GM23338 (cell line): ENCODE data around the gene LBHD1. TPM values are rescaled to one million over a fixed set of nuclear protein-coding genes. Genes with fewer than 3 reads are reported as not detected.

Experiments used
- ATAC-seq: fragments of 200-7000 bp; cut with Tn5 transposase; 3 replicates; pipeline ENCODE4 v1.9.1; 2020
- DNase-seq: peaks from one replicate; pipeline ENCODE4 v3.0.0-alpha.2; 2015; ENCODE audit warnings: low spot score
- H2AFZ ChIP-seq: fragments of 200-600 bp; sonication (generic); 2 replicates; pipeline ENCODE4 v1.8.0; 2016; ENCODE audit warnings: antibody characterized with exemption, mild to moderate bottlenecking, moderate library complexity
- H3F3A ChIP-seq: fragments of 200-600 bp; sonication (generic); replicated peaks from 2 replicates; pipeline ENCODE4 v1.8.0; 2017; ENCODE audit warnings: antibody characterized with exemption, mixed run types, low read depth
- H3K27ac ChIP-seq: fragments of 200-600 bp; sonication (generic); 2 replicates; pipeline ENCODE4 v1.6.1; 2016; ENCODE audit warnings: low read depth
- H3K27me3 ChIP-seq: fragments of 200-600 bp; sonication (generic); 2 replicates; pipeline ENCODE4 v1.8.0; 2016; ENCODE audit warnings: mild to moderate bottlenecking, mixed run types, moderate library complexity; ENCODE audit not compliant: insufficient read depth
- H3K36me3 ChIP-seq: fragments of 200-600 bp; sonication (generic); 2 replicates; pipeline ENCODE4 v1.8.0; 2016; ENCODE audit warnings: mild to moderate bottlenecking; ENCODE audit not compliant: insufficient read depth
- H3K4me1 ChIP-seq: fragments of 200-600 bp; sonication (generic); 2 replicates; pipeline ENCODE4 v1.8.0; 2016; ENCODE audit warnings: mild to moderate bottlenecking, moderate library complexity; ENCODE audit not compliant: insufficient read depth
- H3K4me2 ChIP-seq: fragments of 200-600 bp; sonication (generic); 2 replicates; pipeline ENCODE4 v1.7.1; 2017; ENCODE audit warnings: mixed run types
- H3K4me3 ChIP-seq: fragments of 200-600 bp; sonication (generic); 2 replicates; pipeline ENCODE4 v1.6.1; 2016; ENCODE audit warnings: mixed run types
- H3K79me2 ChIP-seq: fragments of 200-600 bp; sonication (generic); replicated peaks from 2 replicates; pipeline ENCODE4 v1.8.0; 2017; ENCODE audit warnings: mild to moderate bottlenecking; ENCODE audit not compliant: insufficient read depth
- H3K9me2 ChIP-seq: fragments of 200-600 bp; sonication (generic); 2 replicates; pipeline ENCODE4 v1.8.0; 2017; ENCODE audit not compliant: insufficient read depth
- H4K20me1 ChIP-seq: fragments of 200-600 bp; sonication (generic); replicated peaks from 2 replicates; pipeline ENCODE4 v1.8.0; 2017; ENCODE audit warnings: mild to moderate bottlenecking; ENCODE audit not compliant: insufficient read depth
- H3K27ac Mint-ChIP-seq: 2 replicates; pipeline ENCODE4 v1.8.0; 2020; ENCODE audit warnings: inconsistent platforms, mild to moderate bottlenecking, moderate library complexity, mixed read lengths
- H3K27me3 Mint-ChIP-seq: 3 replicates; pipeline ENCODE4 v1.8.0; 2022; ENCODE audit warnings: low read depth, mild to moderate bottlenecking, moderate library complexity, mixed read lengths, inconsistent platforms; ENCODE audit not compliant: insufficient read depth, poor library complexity
- H3K36me3 Mint-ChIP-seq: 3 replicates; pipeline ENCODE4 v1.8.0; 2021; ENCODE audit warnings: low read depth, mild to moderate bottlenecking, inconsistent platforms, moderate library complexity, mixed read lengths
- H3K4me1 Mint-ChIP-seq: 3 replicates; pipeline ENCODE4 v1.8.0; 2020; ENCODE audit warnings: mild to moderate bottlenecking, inconsistent platforms, mixed read lengths
- H3K4me3 Mint-ChIP-seq: 3 replicates; pipeline ENCODE4 v1.8.0; 2021; ENCODE audit warnings: moderate library complexity, mild to moderate bottlenecking, inconsistent platforms, mixed read lengths
- H3K9me3 Mint-ChIP-seq: 3 replicates; pipeline ENCODE4 v1.8.0; 2020; ENCODE audit warnings: moderate library complexity, mild to moderate bottlenecking, inconsistent platforms, mixed read lengths
- CREB1 ChIP-seq: fragments of 250-450 bp; sonication (Bioruptor Pico); IDR thresholded peaks from 2 replicates; pipeline ENCODE4 v1.5.0; 2020; ENCODE audit warnings: low read depth, mild to moderate bottlenecking, moderate library complexity
- EZH2 ChIP-seq: fragments of 200-600 bp; sonication (generic); IDR thresholded peaks from one replicate; pipeline ENCODE4 v1.8.0; 2017; ENCODE audit warnings: antibody characterized with exemption, mild to moderate bottlenecking, low read depth; ENCODE audit not compliant: unreplicated experiment
- EZH2phosphoT487 ChIP-seq: fragments of 200-600 bp; sonication (generic); IDR thresholded peaks from one replicate; pipeline ENCODE4 v1.8.1; 2018; ENCODE audit warnings: antibody characterized with exemption; ENCODE audit not compliant: unreplicated experiment
- JUNB ChIP-seq: IDR thresholded peaks from one replicate; pipeline ENCODE4 v1.6.1; 2016; ENCODE audit warnings: antibody characterized with exemption; ENCODE audit not compliant: unreplicated experiment
- POLR2AphosphoS5 ChIP-seq: IDR thresholded peaks from 2 replicates; pipeline ENCODE4 v1.6.1; 2016; ENCODE audit warnings: antibody characterized with exemption, low read depth
- STAT1 ChIP-seq: IDR thresholded peaks from one replicate; pipeline ENCODE4 v1.6.1; 2016; ENCODE audit warnings: antibody characterized with exemption; ENCODE audit not compliant: unreplicated experiment
- ZNF114 ChIP-seq: fragments of 250-450 bp; sonication (Bioruptor Pico); IDR thresholded peaks from 2 replicates; pipeline ENCODE4 v1.5.0; 2020; ENCODE audit warnings: mild to moderate bottlenecking, moderate library complexity
- ZNF331 ChIP-seq: fragments of 250-450 bp; sonication (Bioruptor Pico); IDR thresholded peaks from 2 replicates; pipeline ENCODE4 v1.5.0; 2020; ENCODE audit warnings: low read depth, mild to moderate bottlenecking, moderate library complexity
- polyA plus RNA-seq: library from polyadenylated mRNA; unstranded; fragments of >200 nt; fragmentation: Nextera tagmentation; extraction: Ambion mirVana; gene quantifications from 2 replicates; pipeline ENCODE4 v1.2.1, GENCODE V29; 2016
- total RNA-seq: library from RNA; depleted of rRNA; stranded (reverse); fragments of >200 nt; shearing (Covaris generic); gene quantifications from 2 replicates; pipeline ENCODE4 v1.2.3, GENCODE V29; 2014
- TF ChIP-seq, protein P1 (sequence below): fragments of 250-450 bp; sonication (Bioruptor Pico); IDR thresholded peaks from 2 replicates; pipeline ENCODE4 v1.5.0; 2020; ENCODE audit warnings: mild to moderate bottlenecking, moderate library complexity
- TF ChIP-seq, protein P2 (sequence below): IDR thresholded peaks from 2 replicates; pipeline ENCODE4 v1.6.1; 2016; ENCODE audit warnings: antibody characterized with exemption
- TF ChIP-seq, protein P3 (sequence below): IDR thresholded peaks from one replicate; pipeline ENCODE4 v1.6.1; 2018; ENCODE audit warnings: antibody characterized with exemption; ENCODE audit not compliant: unreplicated experiment
- TF ChIP-seq, protein P4 (sequence below), 2 experiments: fragments of 200-600 bp in 1 of 2; sonication (generic) in 1 of 2; conservative IDR thresholded peaks; 2 replicates each; pipeline versions ENCODE4 v1.5.1 to v1.6.1; 2016 to 2017; ENCODE audit warnings: antibody characterized with exemption in 2 of 2, low read depth in 2 of 2, mild to moderate bottlenecking in 2 of 2, moderate library complexity in 1 of 2

The LBHD1 gene
- total and polyA plus RNA-seq, 2 experiments from 2014 or later, result 2.8 to 2.9 TPM

DNA sequence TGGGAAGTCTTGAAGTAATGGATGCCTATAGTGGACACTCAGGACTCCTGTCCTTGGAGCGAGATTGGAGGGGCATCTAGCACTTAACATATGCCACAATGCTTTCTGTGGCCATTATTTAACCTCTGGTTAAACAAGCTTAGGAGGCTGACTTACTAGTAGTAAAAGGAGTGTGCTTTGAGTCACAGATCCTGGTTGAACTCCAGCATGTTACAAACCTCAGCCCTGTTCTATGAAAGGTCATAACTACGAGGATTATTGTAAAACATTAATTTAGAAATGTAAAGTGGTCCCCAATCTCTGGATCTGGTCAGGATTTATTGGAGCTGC is 1.1 kb upstream of the LBHD1 start:
- Histone ChIP-seq H3K4me3 (peak overlapping the region; percentile 98; the same call in 1 of the 2 replicates), H3K4me1 (peaks cover 26% of the 10 kb centered on the region), H3K9me2 (no peaks in the 10 kb centered on the region), H3K27me3 (no peaks in the 10 kb centered on the region), H3F3A (peaks cover 43% of the 10 kb centered on the region), H4K20me1 (no peaks in the 10 kb centered on the region; the same call in 1 of the 2 replicates), H3K4me2 (peak overlapping the region; percentile 93), H3K79me2 (peaks cover 26% of the 10 kb centered on the region), H3K36me3 (no peaks in the 10 kb centered on the region), H2AFZ (no peak overlapping the region), H3K27ac (0 out of 2 replicates have a peak overlapping the region, but pooled peaks have one; percentile 26)
- ATAC-seq, result no peak
- H3K4me1 Mint-ChIP-seq, result peaks cover 16% of the 10 kb centered on the region
- no peak for DNase-seq
- peak overlapping the region; percentile 90 for H3K4me3 Mint-ChIP-seq
- H3K27me3 Mint-ChIP-seq, result peaks cover 20% of the 10 kb centered on the region
- H3K36me3 Mint-ChIP-seq, result peaks cover 52% of the 10 kb centered on the region
- H3K9me3 Mint-ChIP-seq, result no peaks in the 10 kb centered on the region; the same call in 1 of the 3 replicates
- TF ChIP-seq STAT1 (no peak), POLR2AphosphoS5 (no peak), EZH2phosphoT487 (no peak), ZNF331 (no peak), ZNF114 (CRISPR knock-in tag) (no peak), CREB1 (CRISPR knock-in tag) (no peak), EZH2 (no peak), JUNB (no peak)
- TF ChIP-seq, protein P1, sequence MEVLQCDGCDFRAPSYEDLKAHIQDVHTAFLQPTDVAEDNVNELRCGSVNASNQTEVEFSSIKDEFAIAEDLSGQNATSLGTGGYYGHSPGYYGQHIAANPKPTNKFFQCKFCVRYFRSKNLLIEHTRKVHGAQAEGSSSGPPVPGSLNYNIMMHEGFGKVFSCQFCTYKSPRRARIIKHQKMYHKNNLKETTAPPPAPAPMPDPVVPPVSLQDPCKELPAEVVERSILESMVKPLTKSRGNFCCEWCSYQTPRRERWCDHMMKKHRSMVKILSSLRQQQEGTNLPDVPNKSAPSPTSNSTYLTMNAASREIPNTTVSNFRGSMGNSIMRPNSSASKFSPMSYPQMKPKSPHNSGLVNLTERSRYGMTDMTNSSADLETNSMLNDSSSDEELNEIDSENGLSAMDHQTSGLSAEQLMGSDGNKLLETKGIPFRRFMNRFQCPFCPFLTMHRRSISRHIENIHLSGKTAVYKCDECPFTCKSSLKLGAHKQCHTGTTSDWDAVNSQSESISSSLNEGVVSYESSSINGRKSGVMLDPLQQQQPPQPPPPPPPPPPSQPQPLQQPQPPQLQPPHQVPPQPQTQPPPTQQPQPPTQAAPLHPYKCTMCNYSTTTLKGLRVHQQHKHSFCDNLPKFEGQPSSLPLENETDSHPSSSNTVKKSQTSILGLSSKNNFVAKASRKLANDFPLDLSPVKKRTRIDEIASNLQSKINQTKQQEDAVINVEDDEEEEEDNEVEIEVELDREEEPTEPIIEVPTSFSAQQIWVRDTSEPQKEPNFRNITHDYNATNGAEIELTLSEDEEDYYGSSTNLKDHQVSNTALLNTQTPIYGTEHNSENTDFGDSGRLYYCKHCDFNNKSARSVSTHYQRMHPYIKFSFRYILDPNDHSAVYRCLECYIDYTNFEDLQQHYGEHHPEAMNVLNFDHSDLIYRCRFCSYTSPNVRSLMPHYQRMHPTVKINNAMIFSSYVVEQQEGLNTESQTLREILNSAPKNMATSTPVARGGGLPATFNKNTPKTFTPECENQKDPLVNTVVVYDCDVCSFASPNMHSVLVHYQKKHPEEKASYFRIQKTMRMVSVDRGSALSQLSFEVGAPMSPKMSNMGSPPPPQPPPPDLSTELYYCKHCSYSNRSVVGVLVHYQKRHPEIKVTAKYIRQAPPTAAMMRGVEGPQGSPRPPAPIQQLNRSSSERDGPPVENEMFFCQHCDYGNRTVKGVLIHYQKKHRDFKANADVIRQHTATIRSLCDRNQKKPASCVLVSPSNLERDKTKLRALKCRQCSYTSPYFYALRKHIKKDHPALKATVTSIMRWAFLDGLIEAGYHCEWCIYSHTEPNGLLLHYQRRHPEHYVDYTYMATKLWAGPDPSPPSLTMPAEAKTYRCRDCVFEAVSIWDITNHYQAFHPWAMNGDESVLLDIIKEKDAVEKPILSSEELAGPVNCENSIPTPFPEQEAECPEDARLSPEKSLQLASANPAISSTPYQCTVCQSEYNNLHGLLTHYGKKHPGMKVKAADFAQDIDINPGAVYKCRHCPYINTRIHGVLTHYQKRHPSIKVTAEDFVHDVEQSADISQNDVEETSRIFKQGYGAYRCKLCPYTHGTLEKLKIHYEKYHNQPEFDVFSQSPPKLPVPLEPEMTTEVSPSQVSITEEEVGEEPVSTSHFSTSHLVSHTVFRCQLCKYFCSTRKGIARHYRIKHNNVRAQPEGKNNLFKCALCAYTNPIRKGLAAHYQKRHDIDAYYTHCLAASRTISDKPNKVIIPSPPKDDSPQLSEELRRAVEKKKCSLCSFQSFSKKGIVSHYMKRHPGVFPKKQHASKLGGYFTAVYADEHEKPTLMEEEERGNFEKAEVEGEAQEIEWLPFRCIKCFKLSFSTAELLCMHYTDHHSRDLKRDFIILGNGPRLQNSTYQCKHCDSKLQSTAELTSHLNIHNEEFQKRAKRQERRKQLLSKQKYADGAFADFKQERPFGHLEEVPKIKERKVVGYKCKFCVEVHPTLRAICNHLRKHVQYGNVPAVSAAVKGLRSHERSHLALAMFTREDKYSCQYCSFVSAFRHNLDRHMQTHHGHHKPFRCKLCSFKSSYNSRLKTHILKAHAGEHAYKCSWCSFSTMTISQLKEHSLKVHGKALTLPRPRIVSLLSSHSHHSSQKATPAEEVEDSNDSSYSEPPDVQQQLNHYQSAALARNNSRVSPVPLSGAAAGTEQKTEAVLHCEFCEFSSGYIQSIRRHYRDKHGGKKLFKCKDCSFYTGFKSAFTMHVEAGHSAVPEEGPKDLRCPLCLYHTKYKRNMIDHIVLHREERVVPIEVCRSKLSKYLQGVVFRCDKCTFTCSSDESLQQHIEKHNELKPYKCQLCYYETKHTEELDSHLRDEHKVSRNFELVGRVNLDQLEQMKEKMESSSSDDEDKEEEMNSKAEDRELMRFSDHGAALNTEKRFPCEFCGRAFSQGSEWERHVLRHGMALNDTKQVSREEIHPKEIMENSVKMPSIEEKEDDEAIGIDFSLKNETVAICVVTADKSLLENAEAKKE (CRISPR knock-in tag), result no peak
- TF ChIP-seq, protein P2, sequence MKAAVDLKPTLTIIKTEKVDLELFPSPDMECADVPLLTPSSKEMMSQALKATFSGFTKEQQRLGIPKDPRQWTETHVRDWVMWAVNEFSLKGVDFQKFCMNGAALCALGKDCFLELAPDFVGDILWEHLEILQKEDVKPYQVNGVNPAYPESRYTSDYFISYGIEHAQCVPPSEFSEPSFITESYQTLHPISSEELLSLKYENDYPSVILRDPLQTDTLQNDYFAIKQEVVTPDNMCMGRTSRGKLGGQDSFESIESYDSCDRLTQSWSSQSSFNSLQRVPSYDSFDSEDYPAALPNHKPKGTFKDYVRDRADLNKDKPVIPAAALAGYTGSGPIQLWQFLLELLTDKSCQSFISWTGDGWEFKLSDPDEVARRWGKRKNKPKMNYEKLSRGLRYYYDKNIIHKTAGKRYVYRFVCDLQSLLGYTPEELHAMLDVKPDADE, result no peak
- TF ChIP-seq, protein P3, sequence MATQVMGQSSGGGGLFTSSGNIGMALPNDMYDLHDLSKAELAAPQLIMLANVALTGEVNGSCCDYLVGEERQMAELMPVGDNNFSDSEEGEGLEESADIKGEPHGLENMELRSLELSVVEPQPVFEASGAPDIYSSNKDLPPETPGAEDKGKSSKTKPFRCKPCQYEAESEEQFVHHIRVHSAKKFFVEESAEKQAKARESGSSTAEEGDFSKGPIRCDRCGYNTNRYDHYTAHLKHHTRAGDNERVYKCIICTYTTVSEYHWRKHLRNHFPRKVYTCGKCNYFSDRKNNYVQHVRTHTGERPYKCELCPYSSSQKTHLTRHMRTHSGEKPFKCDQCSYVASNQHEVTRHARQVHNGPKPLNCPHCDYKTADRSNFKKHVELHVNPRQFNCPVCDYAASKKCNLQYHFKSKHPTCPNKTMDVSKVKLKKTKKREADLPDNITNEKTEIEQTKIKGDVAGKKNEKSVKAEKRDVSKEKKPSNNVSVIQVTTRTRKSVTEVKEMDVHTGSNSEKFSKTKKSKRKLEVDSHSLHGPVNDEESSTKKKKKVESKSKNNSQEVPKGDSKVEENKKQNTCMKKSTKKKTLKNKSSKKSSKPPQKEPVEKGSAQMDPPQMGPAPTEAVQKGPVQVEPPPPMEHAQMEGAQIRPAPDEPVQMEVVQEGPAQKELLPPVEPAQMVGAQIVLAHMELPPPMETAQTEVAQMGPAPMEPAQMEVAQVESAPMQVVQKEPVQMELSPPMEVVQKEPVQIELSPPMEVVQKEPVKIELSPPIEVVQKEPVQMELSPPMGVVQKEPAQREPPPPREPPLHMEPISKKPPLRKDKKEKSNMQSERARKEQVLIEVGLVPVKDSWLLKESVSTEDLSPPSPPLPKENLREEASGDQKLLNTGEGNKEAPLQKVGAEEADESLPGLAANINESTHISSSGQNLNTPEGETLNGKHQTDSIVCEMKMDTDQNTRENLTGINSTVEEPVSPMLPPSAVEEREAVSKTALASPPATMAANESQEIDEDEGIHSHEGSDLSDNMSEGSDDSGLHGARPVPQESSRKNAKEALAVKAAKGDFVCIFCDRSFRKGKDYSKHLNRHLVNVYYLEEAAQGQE, result no peak
- TF ChIP-seq, protein P4, sequence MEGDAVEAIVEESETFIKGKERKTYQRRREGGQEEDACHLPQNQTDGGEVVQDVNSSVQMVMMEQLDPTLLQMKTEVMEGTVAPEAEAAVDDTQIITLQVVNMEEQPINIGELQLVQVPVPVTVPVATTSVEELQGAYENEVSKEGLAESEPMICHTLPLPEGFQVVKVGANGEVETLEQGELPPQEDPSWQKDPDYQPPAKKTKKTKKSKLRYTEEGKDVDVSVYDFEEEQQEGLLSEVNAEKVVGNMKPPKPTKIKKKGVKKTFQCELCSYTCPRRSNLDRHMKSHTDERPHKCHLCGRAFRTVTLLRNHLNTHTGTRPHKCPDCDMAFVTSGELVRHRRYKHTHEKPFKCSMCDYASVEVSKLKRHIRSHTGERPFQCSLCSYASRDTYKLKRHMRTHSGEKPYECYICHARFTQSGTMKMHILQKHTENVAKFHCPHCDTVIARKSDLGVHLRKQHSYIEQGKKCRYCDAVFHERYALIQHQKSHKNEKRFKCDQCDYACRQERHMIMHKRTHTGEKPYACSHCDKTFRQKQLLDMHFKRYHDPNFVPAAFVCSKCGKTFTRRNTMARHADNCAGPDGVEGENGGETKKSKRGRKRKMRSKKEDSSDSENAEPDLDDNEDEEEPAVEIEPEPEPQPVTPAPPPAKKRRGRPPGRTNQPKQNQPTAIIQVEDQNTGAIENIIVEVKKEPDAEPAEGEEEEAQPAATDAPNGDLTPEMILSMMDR (conservative IDR thresholded peaks at IDR 0.05; ENCODE audit: low read depth in 2 of 2), result no peak
- no peak overlapping the region for H3K27ac Mint-ChIP-seq
